ENCODE results near the gene KIAA1614.

KIAA1614 gene

GRCh38 chr1:180997843-180998504 lies 85.3 kb downstream of the KIAA1614 start:
- ChIA-PET CTCF (interaction anchor here (1.1 to 1.7 kb wide), 2 partner anchors 9 to 12 kb away, joined by 3 to 4 read pairs; no protein-coding TSS in a partner anchor), POLR2A (no interaction called here)

More at GRCh38 chr1:180997843-180998504, 85.3 kb downstream of the KIAA1614 start:
- Histone ChIP-seq H3K27ac (ENCODE audit: insufficient read depth in 1 of 2, low read depth in 1 of 2, low read length in 2 of 2, poor library complexity in 1 of 2, severe bottlenecking in 2 of 2) (no peak overlapping the region), H3K9me3 (ENCODE audit: control extremely low read depth in 1 of 5, control insufficient read depth in 4 of 5, insufficient read depth in 2 of 5, low read depth in 1 of 5, low read length in 4 of 5) (no peaks in the 10 kb centered on the region), H3K4me3 (ENCODE audit: control insufficient read depth in 1 of 7, extremely low read depth in 1 of 7, insufficient read depth in 4 of 7, low read depth in 2 of 7, low read length in 6 of 7) (no peak overlapping the region), H3K27me3 (replicated peaks in 2 of 5; ENCODE audit: control insufficient read depth in 4 of 5, insufficient read depth in 5 of 5, low read length in 4 of 5) (no peaks in the 10 kb centered on the region), H3K4me1 (ENCODE audit: control extremely low read depth in 1 of 4, control insufficient read depth in 4 of 4, insufficient read depth in 4 of 4, low read length in 3 of 4) (no peaks in the 10 kb centered on the region), H3K36me3 (ENCODE audit: control insufficient read depth in 4 of 4, insufficient read depth in 4 of 4, low read length in 3 of 4) (peaks cover 10 to 36% (median 19%) of the 10 kb centered on the region in 4 experiments)
- no peak for DNase-seq
- WGBS (ENCODE audit: insufficient coverage): 93% methylated on average over 3 of the region's 4 CpGs

Measured in common myeloid progenitor, CD34-positive (primary cell).